ENCODE measurements around the gene DUSP12. TPM values are rescaled to one million over a fixed set of nuclear protein-coding genes. Genes with fewer than 3 reads are reported as not detected.

The DUSP12 gene
- total and polyA plus RNA-seq, 2 donors (not counting 1 experiment from before 2014, with no cell fraction given): 35.6 to 35.8 TPM

- no peaks in the 10 kb centered on the region for H3K4me1 ChIP-seq (ENCODE audit: control insufficient read depth, extremely low read depth, insufficient read depth, low read length)
- no peak for TF ChIP-seq CTCF (conservative IDR thresholded peaks at IDR 0.05 in 1 of 2, IDR thresholded peaks at IDR 0.05 in 1 of 2; ENCODE audit: low read depth in 1 of 2, low read length in 2 of 2)
- TF ChIP-seq EZH2 (IDR thresholded peaks at IDR 0.05; ENCODE audit: low read length, missing control alignments): no peak
- H2AFZ ChIP-seq (ENCODE audit: low read length): no peak overlapping the region
- no peak overlapping the region for H3K4me3 ChIP-seq (replicated peaks in 1 of 4; ENCODE audit: control extremely low read depth in 1 of 4, insufficient read depth in 1 of 4, low read depth in 3 of 4, low read length in 4 of 4)
- H3K9me3 ChIP-seq (ENCODE audit: control insufficient read depth, insufficient read depth, low read depth, low read length): no peaks in the 10 kb centered on the region
- H3K36me3 ChIP-seq (ENCODE audit: control insufficient read depth, insufficient read depth, low read length): no peaks in the 10 kb centered on the region
- DNase-seq (ENCODE audit: low read depth in 2 of 2): no peak
- H3K4me2 ChIP-seq (ENCODE audit: extremely low read depth, insufficient read depth, low read length): no peak overlapping the region
- no peak overlapping the region for H3K27ac ChIP-seq (ENCODE audit: insufficient read depth, low read length)
- H3K27me3 ChIP-seq (ENCODE audit: control insufficient read depth, insufficient read depth, low read length): no peaks in the 10 kb centered on the region
- H3K9ac ChIP-seq (ENCODE audit: insufficient read depth, low read length): no peak overlapping the region
- H4K20me1 ChIP-seq (ENCODE audit: control insufficient read depth, extremely low read depth, insufficient read depth, low read length): no peaks in the 10 kb centered on the region
- H3K79me2 ChIP-seq (ENCODE audit: control insufficient read depth, insufficient read depth, low read length): no peaks in the 10 kb centered on the region
These were observed 56.0 kb downstream of the DUSP12 start for GRCh38 chr1:161805399-161806197.

Other genes with a start within 250 kb of the DUSP12 start
- gene FCGR2A, start 244.3 kb upstream of the DUSP12 start, total RNA-seq: 3.3 and 3.9 TPM in 2 replicates
- gene FCGR2A, start 244.3 kb upstream of the DUSP12 start, polyA plus RNA-seq: 2.4 and 7.6 TPM in 2 replicates
- gene HSPA6, start 225.2 kb upstream of the DUSP12 start, total RNA-seq: 0.51 and 2.3 TPM in 2 replicates
- 0.22 and 0.33 TPM in 2 replicates for gene HSPA6, start 225.2 kb upstream of the DUSP12 start, polyA plus RNA-seq
- gene FCGR3A, start 200.0 kb upstream of the DUSP12 start, total RNA-seq: not detected in 2 replicates
- not detected in 2 replicates for gene FCGR3A, start 200.0 kb upstream of the DUSP12 start, polyA plus RNA-seq
- gene FCGR3B, start 118.6 kb upstream of the DUSP12 start, total RNA-seq: not detected in 2 replicates
- not detected in 2 replicates for gene FCGR3B, start 118.6 kb upstream of the DUSP12 start, polyA plus RNA-seq
- not detected in 2 replicates for gene FCGR2B, start 86.6 kb upstream of the DUSP12 start, total RNA-seq
- gene FCGR2B, start 86.6 kb upstream of the DUSP12 start, polyA plus RNA-seq: not detected in 2 replicates
- gene FCRLA, start 42.6 kb upstream of the DUSP12 start, total RNA-seq: under 0.01 and 0.17 TPM in 2 replicates
- gene FCRLA, start 42.6 kb upstream of the DUSP12 start, polyA plus RNA-seq: 0.56 and 0.68 TPM in 2 replicates
- gene FCRLB, start 28.2 kb upstream of the DUSP12 start, total RNA-seq: 0.77 and 1.2 TPM in 2 replicates
- 0.45 and 1.1 TPM in 2 replicates for gene FCRLB, start 28.2 kb upstream of the DUSP12 start, polyA plus RNA-seq
- 19.5 and 25.3 TPM in 2 replicates for gene ATF6, start 16.5 kb downstream of the DUSP12 start, total RNA-seq
- 24.8 and 27.4 TPM in 2 replicates for gene ATF6, start 16.5 kb downstream of the DUSP12 start, polyA plus RNA-seq